Heart right ventricle (tissue), 16 donors: ENCODE results near the gene WFDC9. TPM values are rescaled to one million over a fixed set of nuclear protein-coding genes. Genes with fewer than 3 reads are reported as not detected.

Experiments used
- ATAC-seq, 8 donors: fragments of 200-7000 bp; cut with Tn5 transposase; one replicate each; pipeline ENCODE4 v1.9.1; 2020; ENCODE audit warnings: mild to moderate bottlenecking in 8 of 8, moderate library complexity in 8 of 8, moderate number of reproducible peaks in 1 of 8
- DNase-seq, 2 donors: peaks; one replicate each; pipeline ENCODE4 v3.0.0-alpha.2; 2020
- H3K27ac ChIP-seq, 10 donors: fragments of 200-600 bp; sonication (generic) in 2 of 10; one replicate each; pipeline versions ENCODE4 v1.5.0 to v1.8.0; 2020 to 2022; ENCODE audit warnings: mild to moderate bottlenecking in 3 of 10
- H3K27me3 ChIP-seq, 7 donors: fragments of 200-600 bp; one replicate each; pipeline ENCODE4 v1.8.0; 2021 to 2022; ENCODE audit warnings: mild to moderate bottlenecking in 2 of 7
- H3K36me3 ChIP-seq, 9 donors: fragments of 200-600 bp; sonication (generic) in 1 of 9; one replicate each; pipeline versions ENCODE4 v1.5.0 to v1.8.0; 2020 to 2022; ENCODE audit warnings: mild to moderate bottlenecking in 2 of 9
- H3K4me1 ChIP-seq, 9 donors: fragments of 200-600 bp; sonication (generic) in 1 of 9; one replicate each; pipeline versions ENCODE4 v1.5.0 to v1.8.0; 2020 to 2022; ENCODE audit warnings: mild to moderate bottlenecking in 4 of 9
- H3K4me3 ChIP-seq, 10 donors: fragments of 200-600 bp; sonication (generic) in 2 of 10; one replicate each; pipeline versions ENCODE4 v1.5.0 to v1.8.0; 2020 to 2022; ENCODE audit warnings: mild to moderate bottlenecking in 7 of 10, moderate library complexity in 2 of 10
- H3K9me3 ChIP-seq, 11 donors: fragments of 200-600 bp in 10 of 11; sonication (generic) in 2 of 11; one replicate each; pipeline versions ENCODE4 v1.5.0 to v1.8.0; 2013 to 2022; ENCODE audit warnings: mild to moderate bottlenecking in 2 of 11, control low read depth in 1 of 11, moderate library complexity in 1 of 11
- WGBS, 2 donors: extraction: QIAGEN DNeasy Blood & Tissue Kit; methylation state at CpG; one replicate each; pipeline ENCODE4 v1.1.7; 2013; ENCODE audit warnings: inconsistent platforms in 1 of 2; 5-methylcytosine and 5-hydroxymethylcytosine counted together
- intact Hi-C, 10 donors: fragments of 100-400 bp; cut with DNase I; formaldehyde crosslinking; loops; one replicate each; pipeline versions ENCODE4 v1.11.1 to v1.14.2; 2022
- polyA plus RNA-seq, 2 donors: library from polyadenylated mRNA; stranded (reverse); fragments of 200-250 nt; gene quantifications; one replicate each; pipeline ENCODE4 v1.2.3, GENCODE V29; 2013
- total RNA-seq, 10 donors: library from RNA; stranded (reverse); fragmentation: NEBNext Ultra II Directional in 3 of 10; extraction: Animal tissue kit (Norgen Biotek cat#: 25700) in 3 of 10; gene quantifications; one replicate each; pipeline versions ENCODE4 v1.2.1 to v1.2.4, GENCODE V29; 2021 to 2023
- TF ChIP-seq, protein P1 (sequence below), 9 donors: fragments of 200-600 bp; sonication (generic) in 2 of 9; IDR thresholded peaks; one replicate each; pipeline versions ENCODE4 v1.5.0 to v1.8.0; 2021 to 2022; ENCODE audit warnings: antibody characterized with exemption in 9 of 9, mild to moderate bottlenecking in 5 of 9, moderate library complexity in 1 of 9
- donor health status: Arrhythmogenic right ventricular cardiomyopathy.
- donor health status: ischemic (EF 13 %, LVEDD 7.1; RV severe dilation, severe dysfunction).
- donor health status: healthy with polysubstance abuse.
- donor health status: DM: no; HTN: yes; CAD: no.
- donor health status: DM: no; HTN: no; CAD: no.
- donor health status: ischemic (EF 25% LVEDD 6.9; RV normal size, moderate dysfunction).
- donor health status: ischemic (EF 25% LVEDD 5.7; RV mildly dilated, moderate dysfunction).
- donor health status: healthy.
- donor health status: DM: yes; HTN: yes; CAD: no.
- donor health status: Ischemic cardiomyopathy.
- donor health status: ischemic (EF 35%, LVEDD 5.7; RV mildly dilated, moderate dysfunction).
- donor health status: nonischemic (EF 11% LVEDD 7.7; RV severe dilation, severe dysfunction).
- donor health status: DM: yes; HTN: yes; CAD: no.
- donor health status: PGD.
- donor health status: ischemic (EF 29% LVEDD 5.4; RV normal size, mild dysfunction).
- donor health status: nonischemic (EF 23%, LVEDD 6.1; RV moderate dilation, normal function).

Gene WFDC9
- total and polyA plus RNA-seq, 12 donors: not detected

DNA sequence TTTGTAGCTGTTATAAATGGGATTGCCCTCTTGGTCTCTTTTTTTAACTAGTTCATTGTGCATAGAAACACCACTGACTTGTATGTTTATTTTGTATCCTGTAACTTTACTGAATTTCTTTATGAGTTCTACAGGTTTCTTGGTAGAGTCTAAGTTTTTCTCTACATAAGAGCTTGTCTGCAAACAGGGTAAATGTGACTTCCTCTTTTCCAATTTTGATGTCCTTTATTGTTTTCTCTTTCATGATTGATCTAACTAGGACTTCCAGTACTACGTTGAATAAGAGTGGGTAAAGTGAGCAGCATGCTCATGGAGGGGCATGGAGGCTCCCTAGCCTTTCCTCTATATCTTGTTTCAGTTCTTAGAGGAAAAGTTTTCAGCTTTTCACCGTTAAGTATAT lies 4.5 kb downstream of the WFDC9 start:
- H3K4me1 ChIP-seq: no peaks in the 10 kb centered on the region
- ATAC-seq (no peak), DNase-seq (no peak)
- intact Hi-C loops: no loop called here
- no peaks in the 10 kb centered on the region for H3K36me3 ChIP-seq
- peaks cover 0 to 16% (median 8%) of the 10 kb centered on the region in 7 donors for H3K27me3 ChIP-seq
- TF ChIP-seq, protein P1, sequence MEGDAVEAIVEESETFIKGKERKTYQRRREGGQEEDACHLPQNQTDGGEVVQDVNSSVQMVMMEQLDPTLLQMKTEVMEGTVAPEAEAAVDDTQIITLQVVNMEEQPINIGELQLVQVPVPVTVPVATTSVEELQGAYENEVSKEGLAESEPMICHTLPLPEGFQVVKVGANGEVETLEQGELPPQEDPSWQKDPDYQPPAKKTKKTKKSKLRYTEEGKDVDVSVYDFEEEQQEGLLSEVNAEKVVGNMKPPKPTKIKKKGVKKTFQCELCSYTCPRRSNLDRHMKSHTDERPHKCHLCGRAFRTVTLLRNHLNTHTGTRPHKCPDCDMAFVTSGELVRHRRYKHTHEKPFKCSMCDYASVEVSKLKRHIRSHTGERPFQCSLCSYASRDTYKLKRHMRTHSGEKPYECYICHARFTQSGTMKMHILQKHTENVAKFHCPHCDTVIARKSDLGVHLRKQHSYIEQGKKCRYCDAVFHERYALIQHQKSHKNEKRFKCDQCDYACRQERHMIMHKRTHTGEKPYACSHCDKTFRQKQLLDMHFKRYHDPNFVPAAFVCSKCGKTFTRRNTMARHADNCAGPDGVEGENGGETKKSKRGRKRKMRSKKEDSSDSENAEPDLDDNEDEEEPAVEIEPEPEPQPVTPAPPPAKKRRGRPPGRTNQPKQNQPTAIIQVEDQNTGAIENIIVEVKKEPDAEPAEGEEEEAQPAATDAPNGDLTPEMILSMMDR (IDR thresholded peaks at IDR 0.05): no peak
- H3K9me3 ChIP-seq: peaks cover 0 to 8% (median 0%) of the 10 kb centered on the region in 11 donors
- H3K27ac ChIP-seq: no peak overlapping the region
- 67 to 70% methylated on average over 2 of the region's 2 CpGs for WGBS, 2 donors
- no peak overlapping the region for H3K4me3 ChIP-seq

DNA sequence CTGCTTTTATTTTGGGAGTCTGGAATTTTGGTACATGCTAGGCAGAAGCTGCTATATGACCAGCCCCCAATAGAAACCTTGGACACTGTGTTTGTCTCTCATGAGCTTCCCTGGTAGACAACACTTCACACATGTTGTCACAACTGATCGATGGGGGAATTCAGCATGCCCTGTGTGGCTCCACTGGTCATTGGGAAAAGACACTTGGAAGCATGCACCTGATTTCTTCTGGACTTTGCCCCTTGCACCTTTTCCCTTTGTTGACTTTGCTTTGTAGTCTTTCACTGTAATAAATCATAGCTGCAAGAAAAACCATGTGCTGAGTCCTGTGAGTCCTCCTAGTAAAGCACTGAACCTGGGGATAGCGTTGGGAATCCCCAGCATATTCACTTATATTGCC lies 9.5 kb downstream of the WFDC9 start:
- peaks cover 0 to 18% (median 0%) of the 10 kb centered on the region in 11 donors for H3K9me3 ChIP-seq
- no peaks in the 10 kb centered on the region for H3K36me3 ChIP-seq
- WGBS, 2 donors: 78 to 81% methylated on average over 2 of the region's 2 CpGs
- no peak overlapping the region for H3K27ac ChIP-seq
- TF ChIP-seq, protein P1 (IDR thresholded peaks at IDR 0.05): no peak
- DNase-seq (no peak), ATAC-seq (no peak)
- peaks cover 0 to 5% (median 0%) of the 10 kb centered on the region in 7 donors for H3K27me3 ChIP-seq
- intact Hi-C loops: no loop called here
- H3K4me1 ChIP-seq: no peaks in the 10 kb centered on the region
- no peak overlapping the region for H3K4me3 ChIP-seq

DNA sequence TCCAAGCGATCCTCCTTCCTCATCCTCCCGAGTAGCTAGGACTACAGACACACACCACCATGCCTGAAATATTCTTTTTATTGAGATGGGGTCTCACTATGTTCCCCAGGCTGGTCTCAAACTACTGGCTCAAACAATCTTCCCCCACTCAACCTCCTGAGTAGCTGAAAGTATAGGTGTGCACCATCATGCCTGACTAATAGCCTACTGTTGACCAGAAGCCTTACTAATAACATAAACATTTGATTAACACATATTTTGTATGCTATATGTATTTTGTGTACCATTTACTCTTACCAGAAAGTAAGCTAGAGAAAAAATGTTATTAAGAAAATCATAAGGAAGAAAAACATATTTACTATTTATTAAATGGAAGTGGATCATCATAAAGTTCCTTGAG lies 13.5 kb downstream of the WFDC9 start:
- TF ChIP-seq, protein P1 (IDR thresholded peaks at IDR 0.05): no peak
- Histone ChIP-seq H3K4me1 (no peaks in the 10 kb centered on the region), H3K27me3 (peaks cover 0 to 5% (median 0%) of the 10 kb centered on the region in 7 donors), H3K27ac (no peak overlapping the region), H3K4me3 (no peak overlapping the region), H3K36me3 (no peaks in the 10 kb centered on the region), H3K9me3 (peaks cover 0 to 12% (median 0%) of the 10 kb centered on the region in 11 donors)
- ATAC-seq (no peak), DNase-seq (no peak)
- intact Hi-C loops: no loop called here
- 89 to 95% methylated on average over 2 of the region's 2 CpGs for WGBS, 2 donors

DNA sequence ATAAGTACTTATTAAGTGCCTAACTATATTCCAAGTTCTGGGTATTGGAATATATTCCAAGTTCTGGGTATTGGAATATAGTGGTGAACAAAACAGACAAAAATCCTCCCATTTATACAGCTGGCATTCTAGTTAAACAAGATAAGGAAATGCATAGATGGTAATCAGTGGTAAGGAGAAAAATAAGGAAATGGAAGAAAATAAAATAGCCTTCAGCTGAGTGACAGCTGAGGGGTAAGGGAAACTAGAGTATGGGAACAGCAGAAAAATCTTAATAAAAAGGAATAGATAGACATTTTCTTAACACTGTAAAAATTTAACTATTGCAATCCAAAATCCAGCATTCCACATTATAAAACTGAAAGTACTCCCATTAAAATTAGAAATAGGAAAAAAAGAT lies 18.8 kb downstream of the WFDC9 start:
- intact Hi-C loops: no loop called here
- no peak for DNase-seq
- no peaks in the 10 kb centered on the region for H3K4me1 ChIP-seq
- H3K4me3 ChIP-seq: no peak overlapping the region
- H3K9me3 ChIP-seq: peaks cover 0 to 5% (median 0%) of the 10 kb centered on the region in 11 donors
- TF ChIP-seq, protein P1 (IDR thresholded peaks at IDR 0.05): no peak
- no peak for ATAC-seq
- no peaks in the 10 kb centered on the region for H3K36me3 ChIP-seq
- H3K27me3 ChIP-seq: peaks cover 0 to 5% (median 0%) of the 10 kb centered on the region in 7 donors
- H3K27ac ChIP-seq: no peak overlapping the region
